OCI-M1 (cell line): ENCODE results near the gene DYRK4.
A peak's percentile ranks its signal among the peaks of the same experiment; 100 is the strongest.
"Not testable (repeated sequence)": the region's sequence is repeated elsewhere in the genome, so short reads cannot be mapped to it uniquely, and the experiment has no call there.

ENCODE experiments used
- DNase-seq: peaks from one replicate; lab custom pipeline; 2025; lab: John Stamatoyannopoulos, UW

The DYRK4 gene, protein sequence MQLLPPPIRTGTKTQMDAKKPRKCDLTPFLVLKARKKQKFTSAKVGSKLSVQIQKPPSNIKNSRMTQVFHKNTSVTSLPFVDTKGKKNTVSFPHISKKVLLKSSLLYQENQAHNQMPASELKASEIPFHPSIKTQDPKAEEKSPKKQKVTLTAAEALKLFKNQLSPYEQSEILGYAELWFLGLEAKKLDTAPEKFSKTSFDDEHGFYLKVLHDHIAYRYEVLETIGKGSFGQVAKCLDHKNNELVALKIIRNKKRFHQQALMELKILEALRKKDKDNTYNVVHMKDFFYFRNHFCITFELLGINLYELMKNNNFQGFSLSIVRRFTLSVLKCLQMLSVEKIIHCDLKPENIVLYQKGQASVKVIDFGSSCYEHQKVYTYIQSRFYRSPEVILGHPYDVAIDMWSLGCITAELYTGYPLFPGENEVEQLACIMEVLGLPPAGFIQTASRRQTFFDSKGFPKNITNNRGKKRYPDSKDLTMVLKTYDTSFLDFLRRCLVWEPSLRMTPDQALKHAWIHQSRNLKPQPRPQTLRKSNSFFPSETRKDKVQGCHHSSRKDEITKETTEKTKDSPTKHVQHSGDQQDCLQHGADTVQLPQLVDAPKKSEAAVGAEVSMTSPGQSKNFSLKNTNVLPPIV

DNA sequence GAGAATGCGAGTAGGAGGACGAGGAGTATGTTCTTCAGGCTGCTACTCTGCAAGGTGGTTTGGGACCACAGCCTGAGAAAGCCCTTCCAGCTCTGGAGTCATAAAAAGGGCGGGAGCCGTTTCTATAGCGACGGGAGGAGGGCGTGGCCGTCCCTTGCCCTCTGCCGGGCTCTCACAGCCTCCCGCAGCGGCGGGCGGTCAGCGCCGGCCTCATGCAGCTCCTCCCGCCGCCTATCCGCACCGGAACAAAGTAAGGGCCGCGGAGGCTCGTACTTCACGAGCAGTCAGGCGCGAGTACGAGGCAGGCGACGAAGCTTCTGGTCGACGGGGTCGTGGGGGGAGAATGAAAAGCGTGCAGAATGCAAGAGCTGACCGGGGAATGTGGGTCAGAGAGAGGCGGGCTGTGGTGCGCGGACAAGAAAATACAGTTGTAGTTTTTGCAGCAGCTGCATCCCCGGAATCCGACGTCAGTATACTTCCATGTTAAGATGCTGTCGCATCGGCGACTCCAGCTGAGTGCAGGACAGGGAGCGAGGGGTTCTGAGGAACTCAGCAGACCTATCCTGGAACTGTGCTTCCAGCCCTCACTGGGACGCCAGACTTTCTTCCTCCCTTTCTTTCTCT lies at the start of gene DYRK4:
Gene DYRK4 (plus strand): TSS at position 175 of the 624 bp plus-strand sequence. CDS start 38 bp downstream, at position 213.
- no peak for DNase-seq

DNA sequence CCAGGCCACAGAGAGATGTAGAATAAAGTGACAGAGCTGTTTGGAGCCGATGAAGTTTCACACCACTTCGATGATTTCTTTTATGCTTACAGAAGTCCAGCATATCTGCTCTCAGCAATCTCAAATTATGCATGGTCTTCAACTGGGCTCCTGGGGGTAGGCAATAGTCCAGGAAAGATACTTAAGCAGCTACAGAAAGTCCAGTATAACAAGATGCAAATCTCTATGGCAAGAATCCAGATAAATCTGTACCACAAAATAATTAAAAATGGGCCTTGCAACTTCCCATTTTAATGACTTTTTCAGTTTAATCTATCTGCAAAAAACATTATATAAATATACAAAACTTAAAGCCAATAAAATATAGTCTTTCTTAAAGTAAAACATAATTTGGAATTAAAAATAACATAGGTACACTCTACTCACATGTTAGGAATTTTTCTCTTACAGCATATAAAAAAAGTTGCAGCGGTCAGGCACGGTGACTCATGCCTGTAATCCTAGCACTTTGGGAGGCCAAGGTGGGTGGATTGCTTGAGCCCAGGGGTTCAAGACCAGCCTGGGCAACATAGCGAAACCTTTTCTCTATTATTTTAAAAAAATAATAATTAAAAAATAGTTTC lies 43.8 kb upstream of the DYRK4 start:
- DNase-seq, result no peak

DNA sequence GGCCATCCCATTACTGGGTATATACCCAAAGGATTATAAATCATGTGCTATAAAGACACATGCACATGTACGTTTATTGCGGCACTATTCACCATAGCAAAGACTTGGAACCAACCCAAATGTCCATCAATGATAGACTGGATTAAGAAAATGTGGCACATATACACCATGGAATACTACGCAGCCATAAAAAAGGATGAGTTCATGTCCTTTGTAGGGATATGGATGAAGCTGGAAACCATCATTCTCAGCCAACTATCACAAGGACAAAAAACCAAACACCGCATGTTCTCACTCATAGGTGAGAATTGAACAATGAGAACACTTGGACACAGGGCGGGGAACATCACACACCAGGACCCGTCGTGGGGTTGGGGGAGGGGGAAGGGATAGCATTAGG lies 38.6 kb upstream of the DYRK4 start:
- not testable (repeated sequence) for DNase-seq

DNA sequence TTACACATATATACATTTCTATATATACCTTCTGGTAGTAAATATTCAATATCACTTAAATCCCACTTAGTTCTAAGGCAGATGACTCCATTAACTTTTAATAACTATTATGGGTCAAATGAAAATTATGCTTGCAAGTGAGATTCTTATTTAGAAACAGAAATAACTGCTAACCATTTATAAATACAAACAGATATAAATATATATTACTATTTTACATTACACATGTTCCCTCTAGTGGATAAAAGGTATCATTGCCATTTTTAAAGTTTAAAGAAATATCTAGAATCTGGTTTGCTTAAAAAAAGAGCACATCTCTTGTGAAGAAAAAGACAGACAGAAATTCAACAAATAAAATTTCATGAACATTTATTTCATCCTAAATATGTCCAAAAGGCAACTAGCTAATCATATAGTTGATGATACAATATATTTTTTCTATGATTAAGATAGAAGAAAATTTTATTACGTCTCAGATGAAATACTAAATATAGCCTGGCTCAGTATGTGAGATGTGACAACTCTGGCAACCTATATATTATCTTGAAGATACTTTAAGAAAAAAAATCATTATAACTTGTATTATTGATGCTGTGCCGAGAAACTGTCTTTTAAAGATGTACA lies 35.0 kb upstream of the DYRK4 start:
- peak; percentile 55 for DNase-seq

DNA sequence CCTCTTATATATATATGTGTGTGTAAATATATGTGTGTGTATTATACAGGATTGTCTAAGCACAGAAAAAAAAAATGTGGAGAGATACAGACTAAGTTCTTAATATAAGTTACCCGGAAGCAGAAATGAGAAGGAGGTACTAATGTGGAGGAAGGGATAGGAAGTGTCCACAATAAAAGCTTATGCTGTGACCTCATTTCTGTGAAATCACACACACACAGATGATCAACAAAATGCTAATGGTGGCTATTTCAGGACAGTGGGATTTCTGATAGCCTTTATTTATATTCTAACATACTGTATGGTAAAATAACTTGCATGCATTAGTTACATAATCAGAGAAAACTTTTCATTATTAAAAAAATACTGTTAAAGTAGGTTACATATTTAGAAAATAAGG lies 31.8 kb upstream of the DYRK4 start:
- DNase-seq, result no peak

DNA sequence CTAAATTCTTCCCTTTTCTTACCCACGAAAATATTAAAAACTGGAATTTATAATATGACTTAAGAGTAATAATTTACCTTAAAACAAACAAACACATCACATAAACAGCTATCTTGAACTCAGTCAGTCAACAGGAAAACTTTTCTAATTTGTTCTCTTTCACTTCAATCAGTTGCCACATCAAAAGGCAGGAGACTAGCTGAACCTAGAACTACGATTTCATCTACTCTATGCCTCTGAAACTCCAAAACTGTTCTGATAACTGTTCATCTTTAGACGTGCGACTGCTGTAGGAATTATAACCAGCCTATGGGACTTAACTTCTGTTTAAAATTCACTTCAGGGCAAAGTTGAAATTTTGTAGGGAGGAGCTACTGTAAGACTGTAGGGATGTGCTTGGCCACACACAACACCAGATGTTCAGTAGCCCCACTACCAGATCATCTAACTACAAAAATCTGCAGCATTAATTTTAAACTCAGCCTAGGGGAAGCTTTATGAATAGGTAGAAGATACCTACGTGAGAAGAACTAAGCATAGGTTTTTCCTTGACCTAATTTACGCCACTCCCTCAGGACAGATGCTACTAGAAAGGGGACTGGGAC lies 30.9 kb upstream of the DYRK4 start:
- no peak for DNase-seq

DNA sequence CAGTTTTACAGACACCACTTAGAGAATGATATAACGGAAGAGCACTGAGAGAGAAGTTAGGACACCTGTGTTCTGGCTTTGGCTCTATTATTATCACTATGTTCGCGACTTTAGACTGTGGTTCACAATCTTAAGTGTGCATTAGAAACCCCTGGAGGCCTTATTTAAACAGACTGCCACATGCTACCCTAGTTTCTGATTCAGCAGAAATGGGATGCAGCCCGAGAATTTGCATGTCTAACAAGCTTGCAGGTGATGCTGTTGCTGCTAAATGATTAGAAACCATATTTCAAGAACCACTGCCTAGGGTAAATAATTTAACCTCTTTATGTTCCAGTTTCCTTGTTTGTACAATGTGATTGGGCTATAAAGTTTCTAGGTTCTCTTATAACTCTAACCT lies 26.9 kb upstream of the DYRK4 start:
- DNase-seq, result no peak

DNA sequence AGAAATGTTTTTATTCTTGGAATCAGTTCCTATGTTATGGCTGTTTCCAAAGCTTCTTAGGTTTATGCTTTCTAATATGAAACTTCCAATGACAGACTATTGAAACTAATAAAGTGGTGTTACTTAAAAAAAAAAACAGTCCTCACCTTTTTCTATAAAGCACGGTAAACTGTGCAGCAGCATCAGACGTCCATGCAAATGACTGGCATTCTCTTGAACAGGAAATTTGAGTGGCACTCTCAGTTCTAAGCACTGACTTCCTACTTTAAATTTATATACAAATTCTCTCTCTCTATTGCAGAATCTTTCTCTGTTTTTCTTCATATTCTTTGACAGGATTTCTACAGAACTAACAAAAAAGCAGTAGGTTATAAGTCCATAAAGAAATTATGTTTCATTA lies 26.1 kb upstream of the DYRK4 start:
- no peak for DNase-seq

DNA sequence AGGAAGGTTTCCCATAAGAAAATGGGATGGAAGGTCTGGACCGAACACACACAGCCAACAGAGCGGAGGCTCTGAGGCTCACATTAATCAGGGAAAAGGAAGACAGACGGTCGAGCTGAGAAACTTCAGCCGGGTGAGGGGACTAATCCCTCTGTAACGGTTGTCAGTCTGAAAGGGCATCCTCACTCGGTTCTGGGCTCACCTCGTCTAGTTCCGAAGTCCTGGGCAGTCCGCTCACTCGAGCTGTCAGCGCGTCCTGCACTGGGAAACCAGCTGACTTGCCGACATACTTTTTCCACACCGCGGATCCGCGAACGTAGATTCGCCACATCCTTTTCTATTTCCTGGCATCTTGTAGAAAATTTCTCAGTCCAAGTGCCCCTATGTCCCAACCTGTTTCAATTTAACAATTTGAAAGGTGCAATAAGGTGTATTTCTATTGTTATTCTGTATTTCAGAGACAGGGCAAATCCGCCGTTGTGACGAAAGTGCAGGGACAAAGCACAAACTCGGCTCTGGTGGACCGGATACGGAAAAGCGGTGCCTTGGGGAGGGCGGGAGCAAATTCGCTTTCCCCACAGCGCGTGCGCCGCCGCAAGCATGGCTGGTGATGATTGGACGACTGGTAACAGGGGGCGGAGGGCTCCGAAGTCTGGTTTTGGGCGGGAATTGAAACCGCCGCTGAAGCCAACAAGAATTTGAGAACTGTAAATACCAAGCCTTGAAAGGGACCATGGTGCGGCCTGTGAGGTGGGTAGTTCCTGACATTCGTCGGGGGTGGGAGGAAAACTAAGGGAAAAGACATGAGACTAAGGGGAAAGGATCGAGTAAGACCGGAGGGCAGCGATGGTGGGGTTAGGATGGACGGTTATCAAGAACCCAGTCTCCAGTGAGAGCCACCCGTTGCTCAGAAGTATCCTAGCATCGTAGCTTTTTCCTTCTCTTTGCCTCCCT lies 23.5 kb upstream of the DYRK4 start, which contains the start of gene RAD51AP1:
Gene RAD51AP1 (plus strand): TSS at position 684 of the 954 bp plus-strand sequence. CDS start 50 bp downstream, at position 734.
- peak; percentile 97 for DNase-seq

DNA sequence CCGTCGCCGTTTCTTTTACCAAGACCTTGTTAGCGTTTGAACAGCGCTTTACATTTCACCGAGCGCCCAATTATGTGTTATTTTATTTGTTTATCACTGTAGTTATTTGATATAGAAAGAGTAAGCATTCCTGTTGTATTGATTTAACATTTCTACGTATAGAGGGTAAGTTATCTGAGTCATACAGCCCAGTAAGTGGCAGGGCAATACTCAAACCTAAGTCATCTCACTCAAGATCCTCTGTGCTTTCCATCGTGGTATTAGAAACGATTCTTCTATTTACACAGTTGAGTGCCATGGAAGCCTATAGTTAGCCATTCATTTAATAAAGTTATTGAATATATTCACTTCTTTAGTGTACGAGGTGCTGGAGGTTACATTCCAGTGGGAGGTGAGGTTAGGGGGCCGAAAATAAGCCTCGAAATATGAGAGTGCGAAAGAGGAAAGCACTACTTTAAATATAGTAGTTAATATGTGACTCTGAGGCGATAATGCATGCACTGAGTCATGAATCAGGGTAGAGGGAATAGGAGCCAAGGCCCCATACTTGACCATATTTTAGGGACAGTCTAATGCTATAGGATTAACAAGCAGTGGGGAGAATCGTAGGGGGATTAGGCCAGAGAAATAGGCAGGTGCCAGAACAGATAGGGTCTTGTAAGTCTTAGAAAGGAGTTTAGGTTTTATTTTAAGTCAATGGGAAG lies 22.7 kb upstream of the DYRK4 start:
- DNase-seq, result peak; percentile 50

DNA sequence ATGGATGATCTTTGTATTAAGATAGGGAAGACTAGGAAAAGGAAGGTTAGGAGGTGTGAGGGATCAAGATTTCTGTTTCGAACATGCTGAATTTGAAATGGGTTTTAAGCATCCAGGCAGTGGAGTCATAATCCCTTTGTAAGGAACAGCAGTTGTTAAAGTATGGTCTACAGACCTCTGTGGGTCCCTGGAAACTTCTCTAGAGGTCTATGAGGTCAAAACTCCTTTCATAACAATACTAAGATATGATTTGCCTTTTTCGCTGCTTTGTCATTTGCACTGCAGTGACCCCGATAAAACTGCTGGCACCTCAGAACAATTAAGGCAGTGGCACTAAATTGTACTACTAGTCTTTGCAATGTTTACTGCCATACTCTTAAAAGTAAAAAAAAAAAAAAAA lies 21.8 kb upstream of the DYRK4 start:
- DNase-seq, result no peak

DNA sequence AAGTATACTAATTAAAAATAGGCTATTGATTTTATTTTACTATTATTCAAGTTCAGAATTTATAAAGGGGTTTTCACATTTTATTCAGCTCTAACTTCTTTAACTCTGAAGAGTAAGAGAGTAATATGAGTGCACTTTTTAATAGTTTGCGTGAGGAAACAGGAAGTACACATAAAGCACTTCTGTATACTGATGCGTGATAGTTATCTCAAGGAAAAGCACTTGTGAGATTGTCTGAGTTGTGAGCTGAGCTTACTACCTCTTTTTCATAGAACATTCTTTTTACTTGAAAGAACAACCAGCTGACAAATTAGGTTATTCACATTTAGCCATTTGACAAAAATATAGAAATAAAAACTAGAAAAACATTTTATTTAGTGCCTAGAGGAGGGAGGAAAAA lies 21.4 kb upstream of the DYRK4 start:
- DNase-seq, result peak; percentile 75

DNA sequence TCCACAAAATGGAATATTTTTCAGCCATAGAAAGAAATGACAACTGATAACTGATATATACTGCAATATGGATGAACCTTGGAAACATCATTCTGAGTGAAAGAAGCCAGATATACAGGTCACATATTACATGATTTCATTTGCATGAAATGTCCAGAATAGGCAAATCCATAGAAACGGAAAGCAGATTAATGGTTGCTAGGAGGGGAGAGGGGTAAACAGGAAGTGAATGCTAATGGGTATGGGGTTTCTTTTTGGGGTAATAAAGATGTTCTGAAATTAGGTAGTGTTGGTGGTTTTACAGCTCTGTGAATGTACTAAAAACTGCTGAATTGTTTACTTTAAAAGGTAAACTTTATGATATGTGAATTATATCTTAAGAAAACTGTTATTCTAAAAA lies 16.8 kb upstream of the DYRK4 start:
- no peak for DNase-seq

DNA sequence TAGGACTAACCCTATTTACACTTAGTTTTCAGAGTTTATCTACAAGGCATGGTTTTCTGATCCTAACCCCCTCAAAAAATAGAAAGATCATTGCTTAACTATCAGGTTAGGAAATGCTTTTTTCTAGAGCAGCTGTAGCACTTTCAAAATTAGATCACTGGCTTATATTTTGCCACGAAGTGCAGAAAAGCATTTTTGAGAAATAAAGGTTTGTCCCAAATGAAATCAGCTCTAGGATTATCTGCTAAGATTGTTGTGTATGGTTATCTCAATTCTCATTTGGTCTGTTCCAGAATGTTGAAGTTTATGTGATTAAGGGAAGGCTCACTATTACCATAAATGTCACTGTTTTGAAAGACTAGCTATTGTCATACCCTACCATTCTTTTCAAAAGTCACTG lies 9.8 kb upstream of the DYRK4 start:
- no peak for DNase-seq

DNA sequence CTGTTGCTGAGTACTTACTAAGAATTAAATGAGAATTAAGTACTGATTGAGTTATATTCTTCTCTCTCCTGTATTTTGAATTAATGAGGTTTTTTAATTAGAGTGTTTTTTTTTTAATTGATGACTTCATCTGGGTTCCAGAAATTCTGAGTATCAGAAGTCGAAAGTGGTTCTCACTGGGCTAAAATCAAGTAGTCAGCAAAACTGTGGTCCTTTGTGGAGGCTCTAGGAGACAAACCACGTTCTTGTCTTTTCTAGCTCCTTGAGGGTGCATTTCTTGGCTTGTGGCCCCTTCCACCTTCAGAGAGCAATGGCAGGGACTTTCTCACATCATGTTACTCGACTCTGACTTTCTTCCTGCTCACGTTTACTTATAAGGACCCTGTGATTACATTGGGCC lies 8.1 kb upstream of the DYRK4 start:
- no peak for DNase-seq

DNA sequence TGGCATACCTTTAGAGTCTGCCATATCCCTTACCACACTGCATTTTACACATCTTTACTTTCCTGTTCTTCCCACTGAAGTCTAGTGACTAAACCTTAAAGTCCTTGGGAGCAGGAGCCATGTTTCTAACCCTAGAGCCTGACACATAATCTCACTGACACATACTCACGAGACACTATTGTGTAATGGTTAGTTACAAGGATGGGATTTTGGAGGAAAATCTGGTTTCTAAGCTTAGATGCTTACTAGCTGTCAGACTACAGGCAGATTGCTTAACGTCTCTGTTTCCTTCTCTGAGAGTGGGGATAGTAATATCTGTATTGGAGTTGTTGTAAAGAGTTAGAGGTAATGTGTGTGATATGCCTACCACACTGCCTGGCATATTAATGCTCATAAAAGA lies 6.2 kb upstream of the DYRK4 start:
- DNase-seq, result no peak

DNA sequence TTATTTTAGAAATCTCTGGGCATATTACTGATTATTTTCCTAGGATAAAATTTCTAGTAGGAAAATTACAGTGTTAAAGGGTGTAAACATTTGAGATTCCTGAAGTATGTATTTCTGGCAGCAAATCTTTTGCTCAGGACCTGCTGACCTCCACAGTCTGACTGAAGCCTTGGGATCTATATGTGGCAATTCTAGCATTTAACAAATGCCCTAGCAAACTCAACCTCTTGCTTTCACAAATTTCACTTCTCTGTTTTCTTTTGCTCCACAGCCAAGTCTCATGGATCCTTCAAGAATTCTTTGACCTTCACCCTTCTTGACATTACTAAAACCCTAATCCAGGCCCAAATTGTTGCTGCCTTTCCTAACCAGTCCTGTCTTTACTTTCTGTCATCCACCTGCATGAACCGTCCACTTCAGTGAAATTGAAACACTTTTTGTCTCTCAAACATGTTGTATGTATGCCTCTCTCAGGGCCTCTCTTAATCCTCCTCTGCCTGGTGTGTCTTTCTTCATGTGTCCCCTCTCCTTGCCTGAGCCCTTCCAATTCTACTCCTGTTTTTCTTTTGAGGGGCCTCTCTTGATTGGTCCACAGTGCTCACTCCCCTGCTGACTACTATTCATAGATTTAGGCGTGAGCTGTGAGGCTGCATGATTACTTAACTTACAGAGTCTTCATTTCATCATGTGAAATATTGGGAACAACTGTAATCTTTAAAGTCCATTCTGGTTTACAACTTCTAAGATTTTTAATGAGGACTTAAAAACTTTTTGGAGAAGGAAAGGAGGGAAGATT lies 5.1 kb upstream of the DYRK4 start:
- DNase-seq, result no peak

DNA sequence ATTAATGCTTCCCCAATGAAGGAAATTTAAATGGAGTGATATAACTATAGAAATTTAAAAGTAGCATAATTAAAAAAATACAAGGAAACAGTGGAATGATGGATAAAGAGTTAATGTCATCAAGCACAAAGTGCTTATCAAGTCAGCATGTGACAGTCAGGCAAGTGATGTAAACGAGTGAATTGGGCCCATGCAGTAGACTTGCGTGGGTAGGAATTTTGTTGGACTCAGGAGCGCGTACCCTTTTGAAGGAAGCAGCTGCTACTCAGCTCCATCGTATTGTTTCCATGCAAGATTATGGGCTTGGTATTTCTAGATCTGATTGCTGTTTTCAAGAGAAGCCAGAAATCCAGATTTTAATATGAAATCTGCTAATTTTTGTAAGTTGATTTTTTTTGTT lies 4.4 kb upstream of the DYRK4 start:
- no peak for DNase-seq

DNA sequence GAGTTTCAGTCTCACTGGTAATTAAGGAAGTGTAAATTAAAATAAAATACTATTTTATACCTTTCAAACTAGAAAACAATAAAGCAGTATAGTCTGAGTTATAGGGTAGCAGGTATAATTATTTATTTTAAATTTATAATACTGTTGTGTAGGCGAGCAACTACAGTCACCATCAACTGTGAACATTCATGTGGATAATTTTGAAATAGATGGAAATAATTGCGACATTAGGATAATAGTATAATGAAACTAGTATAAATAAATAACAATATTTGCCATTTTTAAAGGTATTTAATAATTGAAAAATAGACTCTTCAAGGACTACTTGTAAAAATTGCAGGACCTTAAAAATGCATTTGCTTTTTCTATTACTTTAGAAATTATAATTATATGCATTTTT lies 3.8 kb upstream of the DYRK4 start:
- no peak for DNase-seq
